GM18520 (cell line): Measurements from ENCODE around the gene PXDN.
"Not testable (repeated sequence)": the region's sequence is repeated elsewhere in the genome, so short reads cannot be mapped to it uniquely, and the experiment has no call there.

Experiments used
- ATAC-seq: cut with Tn5 transposase; IDR thresholded peaks from one replicate; pipeline ENCODE4 v1.9.1; 2021; ENCODE audit not compliant: unreplicated experiment

Gene PXDN

DNA sequence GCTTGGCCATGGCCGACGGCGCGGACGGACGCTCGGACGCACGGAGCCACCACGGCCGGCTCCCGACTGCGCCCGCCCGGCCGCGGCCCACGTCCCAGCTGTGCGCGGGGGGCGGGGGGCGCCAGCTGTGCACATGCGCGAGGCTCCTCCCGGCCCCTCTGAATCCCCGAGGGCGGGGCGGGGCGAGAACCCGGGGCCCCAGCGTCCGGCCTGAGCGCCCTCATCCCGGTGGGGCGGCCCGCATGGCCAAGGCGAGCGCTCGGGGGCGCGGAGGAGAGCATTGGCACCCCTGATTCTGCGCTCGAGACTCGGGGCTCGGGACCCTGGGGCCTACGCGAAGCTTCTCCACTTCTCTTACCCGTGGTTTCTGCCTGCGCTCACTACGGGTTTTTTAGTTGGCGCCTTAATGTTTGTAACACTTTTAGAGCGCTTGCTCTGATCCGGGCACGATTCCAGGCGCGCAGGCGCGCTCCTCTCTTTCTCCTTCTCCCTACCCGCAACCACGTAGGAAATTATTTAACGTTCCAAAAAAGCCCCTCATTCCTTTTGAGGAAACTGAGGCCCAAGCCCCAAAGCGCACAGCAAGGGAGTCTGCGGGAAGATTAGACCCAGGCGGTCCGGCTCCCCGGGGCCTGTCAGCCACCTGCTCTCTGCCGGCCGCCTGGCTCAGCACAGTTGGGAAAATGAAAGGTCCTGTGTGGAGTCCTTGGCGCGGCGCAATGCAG, at the start of gene PXDN:
Gene PXDN, minus strand, starts transcription at position 70 of the 725 bp plus-strand sequence. Its CDS starts 60 bp downstream, at position 10.
- ATAC-seq, result no peak

- no peak for ATAC-seq
Observed at GRCh38 chr2:1793868-1794445, 49.6 kb upstream of the PXDN start.

- ATAC-seq, result no peak
Observed at GRCh38 chr2:1793001-1793867, 48.9 kb upstream of the PXDN start.

DNA sequence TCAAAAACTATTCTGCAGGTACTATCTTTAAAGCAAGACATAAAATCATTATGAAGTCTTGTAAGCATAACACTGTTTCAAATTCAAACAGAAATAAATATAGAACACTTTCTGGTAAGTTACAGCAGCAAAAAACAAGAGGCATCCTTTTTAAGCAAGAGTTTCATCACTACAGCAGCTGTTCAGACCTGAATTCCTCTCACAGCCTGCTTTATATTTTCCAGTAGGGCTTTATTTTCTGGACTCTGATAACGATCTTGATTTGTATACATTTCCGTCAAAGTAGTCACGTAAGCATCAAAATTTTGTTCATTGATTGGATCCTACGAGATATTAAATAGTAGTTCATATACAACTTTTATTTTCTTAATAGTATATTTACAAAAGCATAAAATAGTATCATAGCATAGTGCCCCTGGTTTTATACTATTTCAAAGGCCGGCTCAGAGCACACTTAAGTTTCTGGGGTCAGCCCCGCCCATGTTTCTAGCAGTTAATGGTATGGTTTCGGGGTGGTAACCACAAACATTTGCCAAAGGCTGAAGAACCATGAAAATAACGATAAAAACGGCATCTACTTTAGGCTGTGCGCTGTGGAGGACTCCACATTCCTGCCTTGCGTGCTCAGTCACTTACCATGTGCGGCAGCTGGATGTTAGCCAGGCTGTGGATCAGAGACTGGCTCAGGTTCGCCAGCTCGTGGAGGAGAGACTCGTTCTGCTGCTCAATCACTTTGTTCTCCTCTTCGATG, 47.5 kb upstream of the PXDN start:
- no peak for ATAC-seq

DNA sequence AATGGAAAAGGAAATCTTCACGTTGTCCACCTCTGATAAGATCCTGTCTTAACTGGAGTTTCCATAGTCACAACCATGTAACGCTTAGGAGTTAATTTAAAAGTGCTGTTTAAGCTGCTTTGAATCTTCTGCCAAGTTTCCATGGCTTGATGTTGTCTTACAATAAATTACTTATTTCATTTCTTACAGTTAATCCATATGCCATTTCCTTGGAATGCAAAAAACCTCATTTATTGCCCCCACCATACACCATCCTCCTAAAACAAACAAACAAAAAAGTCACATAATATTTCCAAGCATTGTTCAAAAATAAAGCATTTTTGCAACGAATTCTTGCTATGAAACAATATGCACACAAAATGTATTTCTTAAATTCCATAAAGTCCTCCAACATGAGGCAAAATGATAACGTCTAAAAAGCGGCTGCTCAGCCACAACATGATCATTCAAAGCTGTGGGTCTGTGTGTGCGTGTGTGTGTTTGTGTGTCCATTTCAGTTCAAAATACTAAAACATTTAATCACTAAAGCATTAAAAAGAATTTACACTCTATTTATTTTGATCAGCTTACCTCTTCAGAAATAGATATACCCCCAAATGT, 46.8 kb upstream of the PXDN start:
- ATAC-seq, result no peak

GRCh38 chr2:1790473-1790872, 46.2 kb upstream of the PXDN start:
- no peak for ATAC-seq

DNA sequence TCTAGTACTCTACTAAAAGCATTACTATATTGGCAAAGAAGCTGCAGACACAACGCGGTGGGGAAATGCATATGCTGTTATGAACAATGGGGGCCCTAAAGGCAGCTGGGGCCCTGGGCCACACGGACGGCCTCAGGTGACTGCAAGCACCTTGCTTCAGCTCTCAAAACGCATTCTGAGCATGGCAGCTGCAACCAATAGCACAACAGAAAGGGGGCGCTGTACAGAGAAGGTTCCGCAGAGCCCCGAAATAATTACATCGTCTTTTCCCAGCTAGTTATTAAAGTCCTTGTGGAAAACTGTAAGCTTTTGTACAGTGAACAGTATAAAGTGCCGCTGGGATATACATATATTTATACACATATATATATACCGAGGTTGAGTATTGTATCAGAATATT, 45.3 kb upstream of the PXDN start:
- no peak for ATAC-seq

DNA sequence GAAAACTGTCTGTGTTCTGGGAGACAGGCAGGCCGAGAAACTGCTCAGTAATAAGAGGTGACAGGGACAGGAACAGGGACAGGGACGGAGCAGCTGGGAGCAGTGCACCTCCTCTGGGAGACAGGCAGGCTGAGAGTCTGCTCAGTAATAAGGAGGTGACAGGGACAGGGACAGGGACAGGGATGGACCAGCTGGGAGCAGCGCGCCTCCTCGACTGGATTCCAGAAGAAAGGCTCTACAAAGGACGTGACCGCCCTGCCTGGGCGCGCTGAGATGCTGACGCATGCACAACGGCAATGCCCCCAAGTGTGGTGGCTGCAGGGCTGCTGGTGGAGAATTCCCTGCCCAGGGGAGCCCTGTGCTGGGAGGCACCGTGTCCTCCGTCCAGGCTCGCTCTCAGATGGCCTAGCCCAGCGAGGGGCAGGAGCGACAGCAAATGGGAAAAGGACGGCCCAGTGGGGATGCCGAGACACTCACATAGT, 44.2 kb upstream of the PXDN start:
- no peak for ATAC-seq

- no peak for ATAC-seq
Observed at GRCh38 chr2:1787755-1788477, 43.6 kb upstream of the PXDN start.

DNA sequence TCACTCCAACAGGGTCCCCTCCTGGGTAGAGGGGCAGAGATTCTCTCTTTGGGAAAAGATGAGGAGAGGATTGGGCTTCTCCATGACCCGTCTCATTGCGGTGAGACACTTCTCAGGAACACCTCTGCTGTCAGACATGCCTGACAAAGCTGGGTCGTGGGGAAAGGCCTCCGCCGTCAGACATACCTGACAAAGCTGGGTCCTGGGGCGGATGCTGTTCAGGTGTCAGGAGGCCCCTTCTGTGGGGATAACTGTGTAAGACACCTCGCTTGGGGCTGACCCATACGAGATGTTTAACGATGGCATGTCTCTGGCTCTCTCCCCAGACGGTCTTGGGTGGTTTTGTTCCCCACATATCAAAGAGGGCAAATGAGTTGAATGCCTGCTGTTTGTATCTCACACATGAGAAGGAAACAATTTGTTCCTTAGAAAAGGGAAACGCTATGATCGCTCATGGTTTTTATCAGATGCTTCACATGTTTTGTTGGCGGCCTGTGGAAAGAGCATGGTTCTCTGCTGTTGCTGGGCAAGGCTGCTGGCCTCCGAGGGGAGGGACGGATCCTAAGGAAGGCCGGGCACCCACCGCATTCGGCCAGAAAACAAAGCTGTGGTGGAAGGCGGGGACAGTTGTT, 40.8 kb upstream of the PXDN start:
- no peak for ATAC-seq

GRCh38 chr2:1784087-1784486, 39.8 kb upstream of the PXDN start:
- no peak for ATAC-seq

GRCh38 chr2:1782514-1782913, 38.2 kb upstream of the PXDN start:
- ATAC-seq, result no peak

- ATAC-seq, result no peak
Observed at GRCh38 chr2:1781291-1782080, 37.2 kb upstream of the PXDN start.

- no peak for ATAC-seq
Observed at GRCh38 chr2:1780693-1781092, 36.4 kb upstream of the PXDN start.

GRCh38 chr2:1780054-1780453, 35.7 kb upstream of the PXDN start:
- ATAC-seq, result not testable (repeated sequence)

DNA sequence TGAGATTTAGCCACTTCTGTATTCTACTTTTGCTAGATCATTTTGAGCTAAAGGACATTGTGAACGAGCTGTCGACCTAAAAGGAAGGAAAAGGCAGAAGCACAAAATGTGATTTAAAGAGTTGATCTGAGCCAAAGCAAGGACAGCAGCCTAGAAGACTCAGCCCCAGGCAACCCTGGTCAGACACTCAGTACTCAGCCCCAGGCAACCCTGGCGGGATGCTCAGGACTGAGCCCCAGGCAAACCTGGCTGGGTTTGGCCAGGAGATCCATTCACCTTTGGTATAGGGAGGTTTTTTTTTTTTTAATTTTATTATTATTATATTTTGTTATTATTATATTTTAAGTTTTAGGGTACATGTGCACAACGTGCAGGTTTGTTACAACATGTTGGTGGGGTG, 34.3 kb upstream of the PXDN start:
- no peak for ATAC-seq

GRCh38 chr2:1777781-1778180, 33.5 kb upstream of the PXDN start:
- ATAC-seq, result no peak

DNA sequence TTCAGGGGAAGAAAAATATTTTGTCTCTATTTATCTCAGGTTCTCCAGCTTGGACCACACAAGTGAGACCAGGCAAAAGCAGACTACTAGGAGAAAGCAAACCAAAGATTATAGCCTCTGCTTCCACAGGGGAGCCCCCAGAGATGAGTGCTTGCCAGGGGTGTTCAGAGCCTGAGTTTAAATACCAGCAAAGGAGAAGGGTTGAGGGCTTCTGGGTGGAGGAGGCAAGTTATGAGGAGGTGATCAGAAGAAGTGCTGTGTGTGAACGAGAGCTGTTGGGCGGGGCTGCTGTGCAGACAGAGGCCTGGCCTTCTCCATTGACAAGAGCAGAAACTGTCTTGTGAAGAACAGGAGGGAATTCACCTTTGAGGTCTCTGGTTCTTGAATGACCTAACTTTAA, 32.8 kb upstream of the PXDN start:
- no peak for ATAC-seq
